ENCODE results near the gene TMEM259.

Gene TMEM259

DNA sequence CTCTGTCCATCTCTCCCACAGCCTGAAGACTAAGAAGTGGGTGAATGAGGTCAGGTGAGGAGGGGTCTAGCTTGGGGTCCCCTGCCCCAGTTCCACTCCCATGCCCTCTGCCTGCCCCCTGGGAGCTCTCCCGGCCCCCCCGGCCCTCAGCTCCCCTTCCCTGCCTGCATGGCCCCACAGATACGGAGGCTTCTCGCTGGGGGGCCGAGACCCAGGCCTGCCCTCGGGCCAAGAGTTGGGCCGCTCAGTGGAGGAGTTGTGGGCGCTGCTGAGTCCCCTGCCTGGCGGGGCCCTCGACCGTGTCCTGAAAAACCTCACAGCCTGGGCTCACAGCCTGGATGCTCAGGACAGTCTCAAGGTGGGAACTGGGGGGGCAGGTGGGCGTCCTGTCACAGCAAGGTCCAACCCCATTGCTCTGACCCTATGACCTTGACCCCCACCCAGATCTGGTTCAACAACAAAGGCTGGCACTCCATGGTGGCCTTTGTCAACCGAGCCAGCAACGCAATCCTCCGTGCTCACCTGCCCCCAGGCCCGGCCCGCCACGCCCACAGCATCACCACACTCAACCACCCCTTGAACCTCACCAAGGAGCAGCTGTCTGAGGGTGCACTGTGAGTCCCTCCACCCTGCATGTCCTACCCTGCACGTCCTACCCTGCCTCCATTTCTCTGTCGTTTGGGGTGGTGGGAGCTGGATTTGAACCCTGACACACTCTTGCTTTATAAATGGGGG lies 35.1 kb upstream of the TMEM259 start:
- in situ Hi-C loops (cut with HindIII; ENCODE audit: low sequenced_read_pairs), result no loop called here

DNA sequence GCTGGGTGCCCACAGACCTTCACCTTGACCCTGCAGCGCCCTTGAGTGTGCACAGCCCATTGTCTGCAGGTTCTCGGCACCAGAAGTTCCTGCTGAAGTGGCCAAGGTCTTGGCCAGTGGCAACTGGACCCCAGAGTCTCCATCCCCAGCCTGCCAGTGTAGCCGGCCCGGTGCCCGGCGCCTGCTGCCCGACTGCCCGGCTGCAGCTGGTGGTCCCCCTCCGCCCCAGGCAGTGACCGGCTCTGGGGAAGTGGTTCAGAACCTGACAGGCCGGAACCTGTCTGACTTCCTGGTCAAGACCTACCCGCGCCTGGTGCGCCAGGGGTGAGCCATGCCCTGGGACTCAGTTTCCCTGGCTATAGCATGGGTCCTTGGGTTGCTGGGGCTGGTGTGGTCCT lies 34.1 kb upstream of the TMEM259 start:
- in situ Hi-C loops (cut with HindIII; ENCODE audit: low sequenced_read_pairs), result no loop called here

- in situ Hi-C loops (cut with HindIII; ENCODE audit: low sequenced_read_pairs), result no loop called here
Observed at GRCh38 chr19:1054102-1055027, 33.4 kb upstream of the TMEM259 start.

DNA sequence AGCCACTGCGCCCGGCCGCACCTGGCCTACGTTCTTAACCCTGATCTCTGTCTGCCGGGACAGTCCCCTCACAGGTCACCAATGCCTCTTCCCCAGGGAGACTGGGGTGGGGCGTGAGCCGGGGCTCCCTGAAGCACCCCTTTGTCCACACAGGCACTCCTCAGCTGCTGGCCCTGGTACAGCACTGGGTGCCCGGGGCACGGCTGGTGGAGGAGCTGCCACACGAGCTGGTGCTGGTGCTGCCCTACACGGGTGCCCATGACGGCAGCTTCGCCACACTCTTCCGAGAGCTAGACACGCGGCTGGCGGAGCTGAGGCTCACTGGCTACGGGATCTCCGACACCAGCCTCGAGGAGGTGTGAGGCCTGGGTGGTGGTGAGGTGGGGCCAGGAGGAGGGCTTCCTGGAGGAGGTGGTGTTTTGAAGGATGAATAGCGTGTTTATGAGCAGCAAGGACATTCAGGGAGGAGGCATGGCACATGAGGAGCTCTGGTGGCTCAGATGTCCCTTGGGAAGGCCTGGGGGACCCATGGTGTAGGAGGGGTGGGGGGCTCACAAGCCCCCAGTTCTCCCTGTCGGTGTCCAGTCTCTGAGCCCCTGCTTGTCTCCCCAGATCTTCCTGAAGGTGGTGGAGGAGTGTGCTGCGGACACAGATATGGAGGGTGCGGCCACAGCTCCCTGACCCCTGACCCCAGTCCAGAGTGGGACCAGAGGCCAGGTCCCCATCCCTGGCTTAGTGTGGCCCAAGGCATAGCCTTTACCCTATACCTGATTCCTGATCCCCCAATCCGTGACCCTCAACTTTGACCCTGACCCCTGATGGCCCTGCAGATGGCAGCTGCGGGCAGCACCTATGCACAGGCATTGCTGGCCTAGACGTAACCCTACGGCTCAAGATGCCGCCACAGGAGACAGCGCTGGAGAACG lies 32.5 kb upstream of the TMEM259 start:
- in situ Hi-C loops (cut with HindIII; ENCODE audit: low sequenced_read_pairs), result no loop called here

DNA sequence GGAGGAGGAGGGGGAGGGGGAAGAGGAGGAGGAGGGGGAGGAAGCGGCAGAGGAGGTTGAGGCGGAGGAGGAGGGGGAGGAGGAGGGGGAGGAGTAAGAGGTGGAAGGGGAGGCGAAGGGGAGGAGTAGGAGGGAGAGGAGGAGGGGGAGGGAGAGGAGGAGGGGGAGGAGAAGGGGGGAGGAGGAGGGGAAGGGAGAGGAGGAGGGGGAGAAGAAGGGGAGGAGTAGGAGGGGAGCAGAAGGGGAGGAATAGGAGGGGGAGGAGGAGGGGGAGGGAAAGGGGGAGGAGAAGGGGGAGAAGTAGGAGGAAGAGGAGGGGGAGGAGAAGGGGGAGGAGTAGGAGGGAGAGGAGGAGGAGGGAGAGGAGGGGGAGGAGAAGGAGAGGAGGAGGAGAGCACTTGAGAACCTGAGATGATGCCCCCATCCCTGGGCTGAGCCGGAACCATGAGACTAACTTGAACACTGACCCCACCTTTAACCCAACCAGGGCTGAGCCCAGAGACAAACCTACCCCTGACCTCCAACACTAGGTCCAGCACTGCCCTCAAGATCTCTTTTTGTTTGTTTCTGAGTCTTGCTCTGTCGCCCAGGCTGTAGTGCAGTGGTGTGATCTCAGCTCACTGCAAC lies 31.5 kb upstream of the TMEM259 start:
- in situ Hi-C loops (cut with HindIII; ENCODE audit: low sequenced_read_pairs), result no loop called here

- in situ Hi-C loops (cut with HindIII; ENCODE audit: low sequenced_read_pairs), result no loop called here
Observed at GRCh38 chr19:1051791-1052190, 30.9 kb upstream of the TMEM259 start.

- in situ Hi-C loops (cut with HindIII; ENCODE audit: low sequenced_read_pairs), result no loop called here
Observed at GRCh38 chr19:1050989-1051788, 30.3 kb upstream of the TMEM259 start.

- in situ Hi-C loops (cut with HindIII; ENCODE audit: low sequenced_read_pairs), result no loop called here
Observed at GRCh38 chr19:1049800-1050199, 28.9 kb upstream of the TMEM259 start.

DNA sequence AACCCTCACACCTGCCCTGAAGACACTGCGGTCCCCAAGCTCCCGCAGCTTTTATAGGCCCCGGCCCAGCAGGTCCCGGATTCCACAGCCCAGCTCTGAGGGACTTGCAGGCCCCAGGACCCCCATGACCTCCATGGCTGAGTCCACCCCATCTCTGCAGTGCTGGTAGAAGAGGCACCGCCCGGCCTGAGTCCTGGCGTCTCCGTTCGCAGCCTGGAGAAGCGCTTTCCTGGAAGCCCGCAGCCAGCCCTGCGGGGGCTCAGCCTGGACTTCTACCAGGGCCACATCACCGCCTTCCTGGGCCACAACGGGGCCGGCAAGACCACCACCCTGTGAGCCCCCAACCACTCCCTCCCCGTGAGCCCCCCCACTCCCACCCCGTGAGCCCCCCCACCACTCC lies 28.2 kb upstream of the TMEM259 start:
- in situ Hi-C loops (cut with HindIII; ENCODE audit: low sequenced_read_pairs), result no loop called here

GRCh38 chr19:1047696-1048147 lies 26.8 kb upstream of the TMEM259 start:
- in situ Hi-C loops (cut with HindIII; ENCODE audit: low sequenced_read_pairs), result no loop called here

DNA sequence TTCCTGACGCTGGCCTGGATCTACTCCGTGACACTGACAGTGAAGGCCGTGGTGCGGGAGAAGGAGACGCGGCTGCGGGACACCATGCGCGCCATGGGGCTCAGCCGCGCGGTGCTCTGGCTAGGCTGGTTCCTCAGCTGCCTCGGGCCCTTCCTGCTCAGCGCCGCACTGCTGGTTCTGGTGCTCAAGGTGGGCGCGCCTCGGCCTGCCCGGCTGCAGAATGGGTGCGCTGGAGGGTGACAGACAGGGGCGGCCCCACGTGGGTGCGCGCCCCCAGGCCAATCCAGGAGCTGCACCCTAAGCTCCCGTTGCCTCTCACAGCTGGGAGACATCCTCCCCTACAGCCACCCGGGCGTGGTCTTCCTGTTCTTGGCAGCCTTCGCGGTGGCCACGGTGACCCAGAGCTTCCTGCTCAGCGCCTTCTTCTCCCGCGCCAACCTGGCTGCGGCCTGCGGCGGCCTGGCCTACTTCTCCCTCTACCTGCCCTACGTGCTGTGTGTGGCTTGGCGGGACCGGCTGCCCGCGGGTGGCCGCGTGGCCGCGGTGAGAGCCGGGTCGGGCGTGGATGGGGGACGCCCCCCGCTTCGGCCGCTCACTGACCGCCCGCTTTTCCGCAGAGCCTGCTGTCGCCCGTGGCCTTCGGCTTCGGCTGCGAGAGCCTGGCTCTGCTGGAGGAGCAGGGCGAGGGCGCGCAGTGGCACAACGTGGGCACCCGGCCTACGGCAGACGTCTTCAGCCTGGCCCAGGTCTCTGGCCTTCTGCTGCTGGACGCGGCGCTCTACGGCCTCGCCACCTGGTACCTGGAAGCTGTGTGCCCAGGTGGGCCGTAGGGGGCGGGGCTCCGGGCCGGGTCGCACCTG lies 26.1 kb upstream of the TMEM259 start:
- in situ Hi-C loops (cut with HindIII; ENCODE audit: low sequenced_read_pairs), result no loop called here

GRCh38 chr19:1046117-1046626 lies 25.2 kb upstream of the TMEM259 start:
- in situ Hi-C loops (cut with HindIII; ENCODE audit: low sequenced_read_pairs), result no loop called here

- in situ Hi-C loops (cut with HindIII; ENCODE audit: low sequenced_read_pairs), result no loop called here
Observed at GRCh38 chr19:1045247-1045603, 24.3 kb upstream of the TMEM259 start.

DNA sequence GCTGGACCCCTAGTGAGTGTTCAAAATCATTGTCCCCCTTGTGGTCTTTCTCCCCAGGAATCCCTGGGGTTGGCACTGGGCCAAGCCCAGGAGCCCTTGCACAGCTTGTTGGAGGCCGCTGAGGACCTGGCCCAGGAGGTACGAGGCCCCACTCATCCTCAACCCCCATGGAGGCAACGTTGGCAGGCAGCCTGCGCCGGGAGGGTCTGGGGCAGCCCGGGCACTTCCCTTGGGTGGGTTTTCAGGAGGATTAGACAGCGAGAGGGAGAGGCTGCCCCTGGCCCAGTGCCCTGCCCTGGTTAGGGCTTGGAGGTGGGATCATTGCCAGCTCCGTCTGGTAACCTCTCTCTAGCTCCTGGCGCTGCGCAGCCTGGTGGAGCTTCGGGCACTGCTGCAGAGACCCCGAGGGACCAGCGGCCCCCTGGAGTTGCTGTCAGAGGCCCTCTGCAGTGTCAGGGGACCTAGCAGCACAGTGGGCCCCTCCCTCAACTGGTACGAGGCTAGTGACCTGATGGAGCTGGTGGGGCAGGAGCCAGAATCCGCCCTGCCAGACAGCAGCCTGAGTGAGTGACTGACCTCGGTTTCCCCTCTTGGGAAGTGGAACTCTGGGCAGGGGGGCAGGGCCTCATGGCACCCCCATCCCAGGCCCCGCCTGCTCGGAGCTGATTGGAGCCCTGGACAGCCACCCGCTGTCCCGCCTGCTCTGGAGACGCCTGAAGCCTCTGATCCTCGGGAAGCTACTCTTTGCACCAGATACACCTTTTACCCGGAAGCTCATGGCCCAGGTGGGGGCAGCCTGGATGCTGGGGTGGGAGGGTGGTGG lies 22.0 kb upstream of the TMEM259 start:
- in situ Hi-C loops (cut with HindIII; ENCODE audit: low sequenced_read_pairs), result no loop called here

GRCh38 chr19:1041835-1042685 lies 21.1 kb upstream of the TMEM259 start:
- in situ Hi-C loops (cut with HindIII; ENCODE audit: low sequenced_read_pairs), result no loop called here

- in situ Hi-C loops (cut with HindIII; ENCODE audit: low sequenced_read_pairs), result no loop called here
Observed at GRCh38 chr19:1041272-1041834, 20.4 kb upstream of the TMEM259 start.
